IPS-NIHi11 (cell line): ENCODE data around the gene DAP3.

Experiments used
- DNase-seq: peaks from one replicate; pipeline ENCODE4 v3.0.0; 2012; ENCODE audit warnings: mixed read lengths, low spot score

The DAP3 gene

DNA sequence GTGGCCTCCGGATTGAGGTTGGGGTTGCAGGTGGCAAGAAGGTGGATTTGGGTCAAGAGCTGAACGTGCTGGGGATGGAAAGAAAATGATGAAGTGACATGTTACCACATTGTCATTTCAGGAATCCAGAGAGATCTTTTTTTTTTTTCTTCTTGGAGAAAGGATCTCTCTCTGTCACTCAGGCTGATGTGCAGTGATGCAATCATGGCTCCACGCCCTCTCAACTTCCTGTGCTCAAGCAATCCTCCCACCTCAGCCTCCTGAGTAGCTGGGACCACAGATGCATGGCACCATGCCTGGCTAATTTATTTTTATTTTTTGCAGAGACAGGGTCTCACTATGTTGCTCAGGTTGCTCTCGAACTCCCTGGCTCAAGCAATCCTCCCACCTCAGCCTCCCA, 87.5 kb downstream of the DAP3 start:
- no peak for DNase-seq

DNA sequence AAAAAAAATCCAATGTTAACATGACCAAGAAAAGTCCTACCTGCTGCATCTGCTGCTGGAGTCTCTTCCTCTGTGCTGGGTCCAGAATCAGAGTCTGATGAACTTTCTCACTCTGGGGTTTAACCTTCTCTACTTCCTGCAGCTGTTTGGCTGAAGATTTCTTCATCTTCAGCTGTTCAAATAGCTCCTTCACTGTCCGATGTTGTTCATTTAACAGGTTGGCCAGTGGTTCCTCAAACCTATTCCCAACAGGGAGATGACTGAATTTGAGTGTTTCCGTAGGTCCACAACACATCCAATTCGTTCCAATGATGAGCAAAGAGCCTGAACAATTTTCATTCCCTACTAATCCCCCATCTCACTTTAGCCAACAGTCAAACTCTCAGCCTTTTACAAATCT, 88.7 kb downstream of the DAP3 start:
- DNase-seq = no peak
